ENCODE results near the gene PIGQ.

GRCh38 chr16:583815-584591 lies 14.2 kb downstream of the PIGQ start:
- no peak for TF ChIP-seq CTCF (IDR thresholded peaks at IDR 0.05)
- TF ChIP-seq, protein P1, sequence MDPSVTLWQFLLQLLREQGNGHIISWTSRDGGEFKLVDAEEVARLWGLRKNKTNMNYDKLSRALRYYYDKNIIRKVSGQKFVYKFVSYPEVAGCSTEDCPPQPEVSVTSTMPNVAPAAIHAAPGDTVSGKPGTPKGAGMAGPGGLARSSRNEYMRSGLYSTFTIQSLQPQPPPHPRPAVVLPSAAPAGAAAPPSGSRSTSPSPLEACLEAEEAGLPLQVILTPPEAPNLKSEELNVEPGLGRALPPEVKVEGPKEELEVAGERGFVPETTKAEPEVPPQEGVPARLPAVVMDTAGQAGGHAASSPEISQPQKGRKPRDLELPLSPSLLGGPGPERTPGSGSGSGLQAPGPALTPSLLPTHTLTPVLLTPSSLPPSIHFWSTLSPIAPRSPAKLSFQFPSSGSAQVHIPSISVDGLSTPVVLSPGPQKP (IDR thresholded peaks at IDR 0.05; ENCODE audit: low read depth, low read length) = no peak
